ENCODE measurements around the gene MAGEA10. TPM values are rescaled to one million over a fixed set of nuclear protein-coding genes. Genes with fewer than 3 reads are reported as not detected.

The MAGEA10 gene
- total and polyA plus RNA-seq, 4 experiments from 2014 or later = not detected

DNA sequence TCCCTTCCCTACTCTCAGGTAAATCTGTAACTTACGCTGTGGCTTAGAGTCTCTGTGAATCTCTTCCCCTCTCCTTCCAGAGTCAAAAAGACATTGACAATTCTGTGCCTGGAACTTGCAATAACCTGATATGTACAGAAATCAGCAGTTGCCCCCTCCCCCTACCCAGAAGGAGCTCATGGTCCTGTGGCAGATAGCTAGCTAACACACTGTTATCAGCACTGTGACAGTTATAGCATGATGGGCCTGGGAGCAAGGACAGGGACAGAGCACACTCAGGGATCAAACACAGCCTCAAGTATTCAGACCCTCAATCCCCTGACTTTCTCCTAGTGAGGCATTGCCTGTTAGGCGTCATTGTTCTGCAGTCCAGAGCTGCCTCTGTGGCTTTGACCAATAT is 18.7 kb upstream of the MAGEA10 start:
- no peak overlapping the region for H3K4me3 Mint-ChIP-seq
- intact Hi-C loops (cut with micrococcal nuclease) = no loop called here
- ChIA-PET CTCF (ENCODE audit: partially characterized antibody) (no interaction called here), POLR2A (ENCODE audit: partially characterized antibody) (no interaction called here)
- Histone ChIP-seq H3K27me3 (ENCODE audit: insufficient read depth, low read length) (no peaks in the 10 kb centered on the region), H3K27ac (ENCODE audit: low read depth, low read length) (no peak overlapping the region), H3K36me3 (ENCODE audit: insufficient read depth, low read length) (no peaks in the 10 kb centered on the region), H3K9me3 (ENCODE audit: control insufficient read depth in 1 of 2, low read length in 2 of 2) (no peaks in the 10 kb centered on the region), H3K4me1 (ENCODE audit: insufficient read depth, low read length) (no peaks in the 10 kb centered on the region), H3K4me3 (ENCODE audit: low read length in 2 of 2) (no peak overlapping the region)
- H3K4me1 Mint-ChIP-seq = no peaks in the 10 kb centered on the region
- DNase-seq = no peak
- H3K27me3 Mint-ChIP-seq = no peaks in the 10 kb centered on the region
- no peaks in the 10 kb centered on the region for H3K36me3 Mint-ChIP-seq
- H3K9me3 Mint-ChIP-seq = peaks cover 0 to 2% (median 0%) of the 10 kb centered on the region in 8 donors
- H3K27ac Mint-ChIP-seq = no peak overlapping the region

GRCh38 chrX:152155766-152156310 is 17.5 kb upstream of the MAGEA10 start:
- H3K27me3 Mint-ChIP-seq = no peaks in the 10 kb centered on the region
- CTCF ChIA-PET (ENCODE audit: partially characterized antibody) = no interaction called here
- H3K4me1 Mint-ChIP-seq = no peaks in the 10 kb centered on the region

DNA sequence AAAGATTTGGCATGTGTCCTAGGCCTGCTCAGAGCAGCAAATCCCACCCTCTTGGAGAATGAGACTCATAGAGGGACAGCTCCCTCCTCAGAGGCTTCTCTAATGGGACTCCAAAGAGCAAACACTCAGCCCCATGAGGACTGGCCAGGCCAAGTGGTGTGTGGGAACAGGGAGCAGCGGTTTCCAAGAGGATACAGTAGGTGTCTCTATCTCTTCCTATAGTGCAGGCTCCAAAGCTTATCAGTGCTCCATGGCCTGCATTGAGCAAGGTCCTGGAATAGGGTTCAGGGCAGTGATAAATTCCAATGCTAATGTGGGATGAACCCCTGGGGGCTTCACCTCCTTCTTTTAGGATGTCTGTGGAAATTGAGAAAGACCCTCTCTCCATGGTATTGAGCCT is 15.7 kb upstream of the MAGEA10 start:
- H3K9me3 ChIP-seq (ENCODE audit: control insufficient read depth in 1 of 2, low read length in 2 of 2) = no peaks in the 10 kb centered on the region
- H3K27me3 ChIP-seq (ENCODE audit: insufficient read depth, low read length) = no peaks in the 10 kb centered on the region
- CTCF ChIA-PET (ENCODE audit: partially characterized antibody) = no interaction called here
- no peaks in the 10 kb centered on the region for H3K4me1 ChIP-seq (ENCODE audit: insufficient read depth, low read length)
- no peaks in the 10 kb centered on the region for H3K36me3 ChIP-seq (ENCODE audit: insufficient read depth, low read length)
- no peak for DNase-seq
- intact Hi-C loops (cut with micrococcal nuclease) = no loop called here
- POLR2A ChIA-PET (ENCODE audit: partially characterized antibody) = no interaction called here
- Mint-ChIP-seq H3K4me3 (no peak overlapping the region), H3K27ac (no peak overlapping the region), H3K36me3 (no peaks in the 10 kb centered on the region), H3K4me1 (no peaks in the 10 kb centered on the region), H3K27me3 (no peaks in the 10 kb centered on the region), H3K9me3 (peaks cover 0 to 2% (median 0%) of the 10 kb centered on the region in 8 donors)
- no peak overlapping the region for H3K4me3 ChIP-seq (ENCODE audit: low read length in 2 of 2)
- H3K27ac ChIP-seq (ENCODE audit: low read depth, low read length) = no peak overlapping the region

More at GRCh38 chrX:152155766-152156310, 17.5 kb upstream of the MAGEA10 start:
- Mint-ChIP-seq H3K4me3 (no peak overlapping the region), H3K27ac (no peak overlapping the region), H3K9me3 (peaks cover 0 to 2% (median 0%) of the 10 kb centered on the region in 8 donors), H3K36me3 (no peaks in the 10 kb centered on the region)
- Histone ChIP-seq H3K4me1 (ENCODE audit: insufficient read depth, low read length) (no peaks in the 10 kb centered on the region), H3K4me3 (ENCODE audit: low read length in 2 of 2) (no peak overlapping the region), H3K27me3 (ENCODE audit: insufficient read depth, low read length) (no peaks in the 10 kb centered on the region), H3K27ac (ENCODE audit: low read depth, low read length) (no peak overlapping the region), H3K9me3 (ENCODE audit: control insufficient read depth in 1 of 2, low read length in 2 of 2) (no peaks in the 10 kb centered on the region), H3K36me3 (ENCODE audit: insufficient read depth, low read length) (no peaks in the 10 kb centered on the region)
- POLR2A ChIA-PET (ENCODE audit: partially characterized antibody) = no interaction called here
- intact Hi-C loops (cut with micrococcal nuclease) = no loop called here
- DNase-seq = no peak

- Histone ChIP-seq H3K36me3 (ENCODE audit: insufficient read depth, low read length) (no peaks in the 10 kb centered on the region), H3K4me3 (ENCODE audit: low read length in 2 of 2) (no peak overlapping the region), H3K27me3 (ENCODE audit: insufficient read depth, low read length) (no peaks in the 10 kb centered on the region), H3K4me1 (ENCODE audit: insufficient read depth, low read length) (no peaks in the 10 kb centered on the region), H3K9me3 (ENCODE audit: control insufficient read depth in 1 of 2, low read length in 2 of 2) (no peaks in the 10 kb centered on the region), H3K27ac (ENCODE audit: low read depth, low read length) (no peak overlapping the region)
- CTCF ChIA-PET (ENCODE audit: partially characterized antibody) = no interaction called here
- POLR2A ChIA-PET (ENCODE audit: partially characterized antibody) = no interaction called here
- Mint-ChIP-seq H3K4me3 (no peak overlapping the region), H3K4me1 (no peaks in the 10 kb centered on the region), H3K36me3 (no peaks in the 10 kb centered on the region), H3K9me3 (peaks cover 0 to 2% (median 0%) of the 10 kb centered on the region in 8 donors), H3K27ac (no peak overlapping the region), H3K27me3 (no peaks in the 10 kb centered on the region)
- intact Hi-C loops (cut with micrococcal nuclease) = no loop called here
- no peak for DNase-seq
Measured at GRCh38 chrX:152151256-152151655, 12.9 kb upstream of the MAGEA10 start.

- ChIA-PET POLR2A (ENCODE audit: partially characterized antibody) (no interaction called here), CTCF (ENCODE audit: partially characterized antibody) (no interaction called here)
- DNase-seq = no peak
Measured at GRCh38 chrX:152149648-152150047, 11.3 kb upstream of the MAGEA10 start.

GRCh38 chrX:152139589-152139988 is 1.2 kb upstream of the MAGEA10 start:
- Mint-ChIP-seq H3K27ac (peak overlapping the region in 1 of 7 donors; percentile 23), H3K4me3 (no peak overlapping the region), H3K4me1 (no peaks in the 10 kb centered on the region), H3K27me3 (no peaks in the 10 kb centered on the region), H3K9me3 (no peaks in the 10 kb centered on the region), H3K36me3 (no peaks in the 10 kb centered on the region)
- H3K4me1 ChIP-seq (ENCODE audit: insufficient read depth, low read length) = no peaks in the 10 kb centered on the region
- no peaks in the 10 kb centered on the region for H3K27me3 ChIP-seq (ENCODE audit: insufficient read depth, low read length)
- DNase-seq = no peak
- ChIA-PET CTCF (ENCODE audit: partially characterized antibody) (no interaction called here), POLR2A (ENCODE audit: partially characterized antibody) (no interaction called here)
- no peak overlapping the region for H3K27ac ChIP-seq (ENCODE audit: low read depth, low read length)
- no peaks in the 10 kb centered on the region for H3K9me3 ChIP-seq (ENCODE audit: control insufficient read depth in 1 of 2, low read length in 2 of 2)
- H3K36me3 ChIP-seq (ENCODE audit: insufficient read depth, low read length) = no peaks in the 10 kb centered on the region
- intact Hi-C loops (cut with micrococcal nuclease) = no loop called here
- H3K4me3 ChIP-seq (ENCODE audit: low read length in 2 of 2) = no peak overlapping the region

More at GRCh38 chrX:152149648-152150047, 11.3 kb upstream of the MAGEA10 start:
- no peak overlapping the region for H3K4me3 ChIP-seq (ENCODE audit: low read length in 2 of 2)
- peaks cover 0 to 2% (median 0%) of the 10 kb centered on the region in 8 donors for H3K9me3 Mint-ChIP-seq
- no peak overlapping the region for H3K27ac Mint-ChIP-seq
- H3K9me3 ChIP-seq (ENCODE audit: control insufficient read depth in 1 of 2, low read length in 2 of 2) = no peaks in the 10 kb centered on the region
- no peaks in the 10 kb centered on the region for H3K27me3 ChIP-seq (ENCODE audit: insufficient read depth, low read length)
- no peak overlapping the region for H3K4me3 Mint-ChIP-seq
- H3K36me3 ChIP-seq (ENCODE audit: insufficient read depth, low read length) = no peaks in the 10 kb centered on the region
- no peak overlapping the region for H3K27ac ChIP-seq (ENCODE audit: low read depth, low read length)
- H3K4me1 ChIP-seq (ENCODE audit: insufficient read depth, low read length) = no peaks in the 10 kb centered on the region
- no peaks in the 10 kb centered on the region for H3K4me1 Mint-ChIP-seq
- no peaks in the 10 kb centered on the region for H3K36me3 Mint-ChIP-seq
- H3K27me3 Mint-ChIP-seq = no peaks in the 10 kb centered on the region
- intact Hi-C loops (cut with micrococcal nuclease) = no loop called here

DNA sequence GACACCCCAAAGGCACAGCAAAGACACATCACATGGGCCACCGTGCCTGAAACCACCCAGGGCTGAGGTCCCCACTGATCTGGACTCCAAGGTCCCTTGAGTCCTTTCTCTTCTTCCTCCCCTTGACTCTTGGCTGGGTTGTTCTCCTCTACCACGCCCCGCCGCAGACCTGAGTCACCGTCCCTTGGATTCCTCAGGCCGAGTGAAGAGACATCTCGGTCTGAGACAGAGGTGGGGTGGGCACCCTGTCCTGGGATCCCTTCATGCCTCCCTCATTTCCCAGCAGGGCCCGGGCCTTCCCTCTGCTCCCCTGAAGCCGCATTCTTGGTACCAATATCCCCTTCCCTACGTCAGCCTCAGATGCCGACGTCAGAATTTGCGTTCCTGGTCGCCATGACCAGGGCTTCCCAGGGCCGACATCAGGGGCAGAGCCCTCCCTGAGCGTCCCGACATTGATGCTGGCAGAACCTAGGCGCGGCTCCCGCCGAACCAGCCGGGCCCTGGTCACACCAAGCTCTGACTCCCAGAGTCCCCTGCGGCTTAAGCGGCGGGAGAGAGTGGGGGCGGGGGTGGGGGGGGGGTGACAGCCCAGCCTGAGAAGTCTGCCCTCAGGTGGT is 498 bp downstream of the MAGEA10 start:
- Histone ChIP-seq H3K9me3 (ENCODE audit: control insufficient read depth in 1 of 2, low read length in 2 of 2) (no peaks in the 10 kb centered on the region), H3K4me1 (ENCODE audit: insufficient read depth, low read length) (no peaks in the 10 kb centered on the region), H3K4me3 (ENCODE audit: low read length in 2 of 2) (no peak overlapping the region), H3K27me3 (ENCODE audit: insufficient read depth, low read length) (no peaks in the 10 kb centered on the region), H3K27ac (ENCODE audit: low read depth, low read length) (no peak overlapping the region), H3K36me3 (ENCODE audit: insufficient read depth, low read length) (no peaks in the 10 kb centered on the region)
- Mint-ChIP-seq H3K4me1 (no peaks in the 10 kb centered on the region), H3K9me3 (no peaks in the 10 kb centered on the region), H3K36me3 (no peaks in the 10 kb centered on the region), H3K27me3 (no peaks in the 10 kb centered on the region), H3K4me3 (no peak overlapping the region), H3K27ac (no peak overlapping the region)
- ChIA-PET POLR2A (ENCODE audit: partially characterized antibody) (no interaction called here), CTCF (ENCODE audit: partially characterized antibody) (no interaction called here)
- DNase-seq = no peak
- intact Hi-C loops (cut with micrococcal nuclease) = no loop called here

Data from CD4-positive, alpha-beta memory T cell (primary cell).